ENCODE measurements around the gene NPY.

NPY gene

GRCh38 chr7:24328050-24328449 is 44.1 kb downstream of the NPY start:
- no peaks in the 10 kb centered on the region for H3K79me1 ChIP-seq (replicated peaks; ENCODE audit: low read length, poor library complexity, severe bottlenecking)
- H3K4me3 ChIP-seq (ENCODE audit: insufficient read depth in 1 of 2, low read depth in 1 of 2, low read length in 2 of 2): no peak overlapping the region
- no peaks in the 10 kb centered on the region for H3K4me1 ChIP-seq (ENCODE audit: control insufficient read depth, insufficient read depth, low read depth, low read length)
- no peak overlapping the region for H2AFZ ChIP-seq (ENCODE audit: low read depth, low read length)
- no peak overlapping the region for H2BK5ac ChIP-seq (ENCODE audit: low read depth, low read length, poor library complexity, severe bottlenecking)
- DNase-seq: peak; percentile 75
- H3K18ac ChIP-seq (ENCODE audit: low read depth in 1 of 2, low read length in 2 of 2): no peak overlapping the region
- H4K91ac ChIP-seq (ENCODE audit: low read length): no peak overlapping the region
- H3K9me3 ChIP-seq (ENCODE audit: control insufficient read depth, low read length): no peaks in the 10 kb centered on the region
- H3K27ac ChIP-seq (ENCODE audit: low read length, poor library complexity, severe bottlenecking): no peak overlapping the region
- H4K8ac ChIP-seq (ENCODE audit: low read length): no peak overlapping the region
- H3K27me3 ChIP-seq (ENCODE audit: control insufficient read depth in 1 of 2, insufficient read depth in 1 of 2, low read length in 2 of 2): peaks cover 0 to 4% of the 10 kb centered on the region in 2 experiments
- H3K14ac ChIP-seq (ENCODE audit: low read length in 2 of 2): no peak overlapping the region
- H3K9ac ChIP-seq (ENCODE audit: low read length): no peak overlapping the region
- H2AK5ac ChIP-seq (ENCODE audit: low read length, severe bottlenecking): no peak overlapping the region
- H3K36me3 ChIP-seq (ENCODE audit: control insufficient read depth in 1 of 2, insufficient read depth in 2 of 2, low read depth in 1 of 2, low read length in 2 of 2): no peaks in the 10 kb centered on the region
- no peak overlapping the region for H3K4me2 ChIP-seq (ENCODE audit: low read length, poor library complexity, severe bottlenecking)
- H2BK120ac ChIP-seq (ENCODE audit: low read depth, low read length): no peak overlapping the region
- no peak overlapping the region for H2BK12ac ChIP-seq (ENCODE audit: low read length in 2 of 2)
- H2BK15ac ChIP-seq (ENCODE audit: low read depth, poor library complexity, severe bottlenecking): no peak overlapping the region
- 53% methylated on average over 5 of the region's 5 CpGs for WGBS
- H3K23ac ChIP-seq (ENCODE audit: low read length in 2 of 2): no peak overlapping the region
- no peak overlapping the region for H3K4ac ChIP-seq (ENCODE audit: low read depth in 1 of 2, low read length in 2 of 2)

GRCh38 chr7:24328894-24329293 is 44.9 kb downstream of the NPY start:
- Histone ChIP-seq H3K79me1 (replicated peaks; ENCODE audit: low read length, poor library complexity, severe bottlenecking) (no peaks in the 10 kb centered on the region), H2BK15ac (ENCODE audit: low read depth, poor library complexity, severe bottlenecking) (no peak overlapping the region), H3K4ac (ENCODE audit: low read depth in 1 of 2, low read length in 2 of 2) (no peak overlapping the region), H2BK12ac (ENCODE audit: low read length in 2 of 2) (no peak overlapping the region), H2AFZ (ENCODE audit: low read depth, low read length) (no peak overlapping the region), H3K36me3 (ENCODE audit: control insufficient read depth in 1 of 2, insufficient read depth in 2 of 2, low read depth in 1 of 2, low read length in 2 of 2) (no peaks in the 10 kb centered on the region), H2BK5ac (ENCODE audit: low read depth, low read length, poor library complexity, severe bottlenecking) (no peak overlapping the region), H3K4me1 (ENCODE audit: control insufficient read depth, insufficient read depth, low read depth, low read length) (no peaks in the 10 kb centered on the region), H3K23ac (ENCODE audit: low read length in 2 of 2) (no peak overlapping the region), H2BK120ac (ENCODE audit: low read depth, low read length) (no peak overlapping the region), H3K14ac (ENCODE audit: low read length in 2 of 2) (no peak overlapping the region), H3K4me3 (ENCODE audit: insufficient read depth in 1 of 2, low read depth in 1 of 2, low read length in 2 of 2) (no peak overlapping the region), H2AK5ac (ENCODE audit: low read length, severe bottlenecking) (no peak overlapping the region), H3K9ac (ENCODE audit: low read length) (no peak overlapping the region), H3K4me2 (ENCODE audit: low read length, poor library complexity, severe bottlenecking) (no peak overlapping the region), H4K91ac (ENCODE audit: low read length) (no peak overlapping the region), H3K27ac (ENCODE audit: low read length, poor library complexity, severe bottlenecking) (no peak overlapping the region), H3K9me3 (ENCODE audit: control insufficient read depth, low read length) (no peaks in the 10 kb centered on the region), H4K8ac (ENCODE audit: low read length) (no peak overlapping the region), H3K27me3 (ENCODE audit: control insufficient read depth in 1 of 2, insufficient read depth in 1 of 2, low read length in 2 of 2) (peaks cover 0 to 4% of the 10 kb centered on the region in 2 experiments), H3K18ac (ENCODE audit: low read depth in 1 of 2, low read length in 2 of 2) (no peak overlapping the region)
- no peak for DNase-seq
- WGBS: 87% methylated on average over 2 of the region's 2 CpGs

- Histone ChIP-seq H3K9ac (ENCODE audit: low read length) (no peak overlapping the region), H3K18ac (ENCODE audit: low read depth in 1 of 2, low read length in 2 of 2) (no peak overlapping the region), H2BK15ac (ENCODE audit: low read depth, poor library complexity, severe bottlenecking) (no peak overlapping the region), H2AK5ac (ENCODE audit: low read length, severe bottlenecking) (no peak overlapping the region), H3K4me1 (ENCODE audit: control insufficient read depth, insufficient read depth, low read depth, low read length) (no peaks in the 10 kb centered on the region), H3K36me3 (ENCODE audit: control insufficient read depth in 1 of 2, insufficient read depth in 2 of 2, low read depth in 1 of 2, low read length in 2 of 2) (no peaks in the 10 kb centered on the region), H3K4me3 (ENCODE audit: insufficient read depth in 1 of 2, low read depth in 1 of 2, low read length in 2 of 2) (no peak overlapping the region), H2AFZ (ENCODE audit: low read depth, low read length) (no peak overlapping the region), H2BK12ac (ENCODE audit: low read length in 2 of 2) (no peak overlapping the region), H4K91ac (ENCODE audit: low read length) (no peak overlapping the region), H3K4ac (ENCODE audit: low read depth in 1 of 2, low read length in 2 of 2) (no peak overlapping the region), H3K14ac (ENCODE audit: low read length in 2 of 2) (no peak overlapping the region), H2BK120ac (ENCODE audit: low read depth, low read length) (no peak overlapping the region), H3K27ac (ENCODE audit: low read length, poor library complexity, severe bottlenecking) (no peak overlapping the region), H4K8ac (ENCODE audit: low read length) (no peak overlapping the region), H2BK5ac (ENCODE audit: low read depth, low read length, poor library complexity, severe bottlenecking) (no peak overlapping the region), H3K23ac (ENCODE audit: low read length in 2 of 2) (no peak overlapping the region), H3K9me3 (ENCODE audit: control insufficient read depth, low read length) (no peaks in the 10 kb centered on the region), H3K4me2 (ENCODE audit: low read length, poor library complexity, severe bottlenecking) (no peak overlapping the region), H3K79me1 (replicated peaks; ENCODE audit: low read length, poor library complexity, severe bottlenecking) (no peaks in the 10 kb centered on the region), H3K27me3 (ENCODE audit: control insufficient read depth in 1 of 2, insufficient read depth in 1 of 2, low read length in 2 of 2) (peaks cover 0 to 6% of the 10 kb centered on the region in 2 experiments)
- DNase-seq: no peak
- 67% methylated on average over 1 of the region's 2 CpGs for WGBS
These were observed 50.0 kb downstream of the NPY start for GRCh38 chr7:24334012-24334411.

- no peak overlapping the region for H3K4me2 ChIP-seq (ENCODE audit: low read length, poor library complexity, severe bottlenecking)
- H3K79me1 ChIP-seq (replicated peaks; ENCODE audit: low read length, poor library complexity, severe bottlenecking): no peaks in the 10 kb centered on the region
- H2AK5ac ChIP-seq (ENCODE audit: low read length, severe bottlenecking): no peak overlapping the region
- H2BK15ac ChIP-seq (ENCODE audit: low read depth, poor library complexity, severe bottlenecking): no peak overlapping the region
- H2BK12ac ChIP-seq (ENCODE audit: low read length in 2 of 2): no peak overlapping the region
- no peak overlapping the region for H4K8ac ChIP-seq (ENCODE audit: low read length)
- H3K14ac ChIP-seq (ENCODE audit: low read length in 2 of 2): no peak overlapping the region
- H4K91ac ChIP-seq (ENCODE audit: low read length): no peak overlapping the region
- no peak overlapping the region for H2BK120ac ChIP-seq (ENCODE audit: low read depth, low read length)
- H3K36me3 ChIP-seq (ENCODE audit: control insufficient read depth in 1 of 2, insufficient read depth in 2 of 2, low read depth in 1 of 2, low read length in 2 of 2): no peaks in the 10 kb centered on the region
- no peak for DNase-seq
- no peak overlapping the region for H3K18ac ChIP-seq (ENCODE audit: low read depth in 1 of 2, low read length in 2 of 2)
- H3K9me3 ChIP-seq (ENCODE audit: control insufficient read depth, low read length): no peaks in the 10 kb centered on the region
- peaks cover 0 to 8% of the 10 kb centered on the region in 2 experiments for H3K27me3 ChIP-seq (ENCODE audit: control insufficient read depth in 1 of 2, insufficient read depth in 1 of 2, low read length in 2 of 2)
- H3K4me1 ChIP-seq (ENCODE audit: control insufficient read depth, insufficient read depth, low read depth, low read length): no peaks in the 10 kb centered on the region
- no peak overlapping the region for H3K4me3 ChIP-seq (ENCODE audit: insufficient read depth in 1 of 2, low read depth in 1 of 2, low read length in 2 of 2)
- no peak overlapping the region for H3K27ac ChIP-seq (ENCODE audit: low read length, poor library complexity, severe bottlenecking)
- H3K9ac ChIP-seq (ENCODE audit: low read length): no peak overlapping the region
- no peak overlapping the region for H3K23ac ChIP-seq (ENCODE audit: low read length in 2 of 2)
- no peak overlapping the region for H3K4ac ChIP-seq (ENCODE audit: low read depth in 1 of 2, low read length in 2 of 2)
- no peak overlapping the region for H2AFZ ChIP-seq (ENCODE audit: low read depth, low read length)
- H2BK5ac ChIP-seq (ENCODE audit: low read depth, low read length, poor library complexity, severe bottlenecking): no peak overlapping the region
- 100% methylated on average over 1 of the region's 3 CpGs for WGBS
These were observed 50.6 kb downstream of the NPY start for GRCh38 chr7:24334627-24335026.

Measured in mesenchymal stem cell (in vitro differentiated cells and primary cell).